ENCODE data around the gene TIMP4. TPM values are rescaled to one million over a fixed set of nuclear protein-coding genes. Genes with fewer than 3 reads are reported as not detected.

The TIMP4 gene
- total RNA-seq, 2 experiments from 2014 or later: not detected

DNA sequence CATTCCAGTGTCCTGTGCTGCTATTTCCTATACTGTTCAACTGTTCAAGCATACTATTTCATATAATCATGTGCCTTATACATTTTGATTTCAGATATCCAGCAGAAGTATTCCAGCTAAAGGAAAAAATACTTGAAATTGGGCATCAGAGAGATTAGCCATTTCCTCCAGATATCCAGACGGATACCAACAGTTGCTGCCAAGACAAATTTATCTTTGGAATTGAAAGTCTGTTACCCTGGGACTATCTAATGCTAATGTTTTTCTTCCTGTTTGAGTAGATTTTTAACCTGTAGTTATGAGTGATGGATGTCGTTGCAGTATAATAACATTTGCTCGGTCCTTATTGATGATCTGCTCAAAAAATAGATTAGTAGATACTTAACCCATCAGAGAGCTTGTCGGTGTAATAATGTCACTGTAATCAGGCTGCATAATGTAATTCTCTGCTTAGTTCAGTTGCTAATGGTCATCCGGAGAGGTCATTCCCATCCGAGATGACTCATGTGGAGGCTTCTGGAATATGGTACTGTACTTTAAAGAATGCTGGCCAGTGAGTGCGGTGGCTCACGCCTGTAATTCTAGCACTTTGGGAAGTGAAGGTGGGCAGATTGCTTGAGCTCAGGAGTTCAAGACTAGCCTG lies 51.5 kb downstream of the TIMP4 start:
- Mint-ChIP-seq H3K27me3 (peaks cover 6% of the 10 kb centered on the region), H3K4me1 (no peaks in the 10 kb centered on the region), H3K4me3 (no peak overlapping the region), H3K36me3 (ENCODE audit: low read depth) (no peaks in the 10 kb centered on the region), H3K27ac (no peak overlapping the region), H3K9me3 (peaks cover 5% of the 10 kb centered on the region)
- ChIA-PET POLR2A (no interaction called here), CTCF (no interaction called here)
- no peak for DNase-seq

Other genes with a start within 250 kb of the TIMP4 start
- not detected for gene SYN2, start 154.5 kb downstream of the TIMP4 start, total RNA-seq
- gene PPARG, start 130.2 kb upstream of the TIMP4 start, total RNA-seq: under 1 TPM; 0.52 to 0.55 TPM